ENCODE results near the gene ARF6.
"Not testable (repeated sequence)": the region's sequence is repeated elsewhere in the genome, so short reads cannot be mapped to it uniquely, and the experiment has no call there.

Gene ARF6

DNA sequence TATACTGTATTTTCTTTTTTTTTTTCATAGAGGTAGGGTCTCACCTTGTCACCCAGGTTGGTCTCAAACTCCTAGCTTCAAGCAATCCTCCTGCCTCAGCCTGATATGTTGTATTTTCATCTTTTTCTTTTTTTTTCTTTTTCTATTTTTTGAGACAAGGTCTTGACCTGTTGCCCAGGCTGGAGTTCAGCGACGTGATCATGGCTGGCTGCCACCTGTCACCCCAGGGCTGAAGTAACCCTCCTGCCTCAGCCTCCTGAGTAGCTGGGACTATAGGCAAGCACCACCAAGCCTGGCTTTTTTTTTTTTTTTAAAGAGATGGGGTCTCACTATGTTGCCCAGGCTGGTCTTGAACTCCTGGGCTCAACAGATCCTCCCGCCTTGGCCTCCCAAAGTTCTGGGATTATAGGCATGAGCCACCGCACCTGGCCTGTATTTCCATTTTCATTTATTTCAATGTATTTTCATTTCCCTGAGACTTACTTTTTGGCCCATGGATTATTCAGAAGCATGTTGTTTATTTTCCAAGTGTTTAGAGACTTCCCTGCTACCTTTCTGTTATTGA, 16.2 kb upstream of the ARF6 start:
- DNase-seq (ENCODE audit: low spot score) = no peak

GRCh38 chr14:49879646-49880204, 13.2 kb upstream of the ARF6 start:
- peak; percentile 79 for DNase-seq (ENCODE audit: low spot score)

DNA sequence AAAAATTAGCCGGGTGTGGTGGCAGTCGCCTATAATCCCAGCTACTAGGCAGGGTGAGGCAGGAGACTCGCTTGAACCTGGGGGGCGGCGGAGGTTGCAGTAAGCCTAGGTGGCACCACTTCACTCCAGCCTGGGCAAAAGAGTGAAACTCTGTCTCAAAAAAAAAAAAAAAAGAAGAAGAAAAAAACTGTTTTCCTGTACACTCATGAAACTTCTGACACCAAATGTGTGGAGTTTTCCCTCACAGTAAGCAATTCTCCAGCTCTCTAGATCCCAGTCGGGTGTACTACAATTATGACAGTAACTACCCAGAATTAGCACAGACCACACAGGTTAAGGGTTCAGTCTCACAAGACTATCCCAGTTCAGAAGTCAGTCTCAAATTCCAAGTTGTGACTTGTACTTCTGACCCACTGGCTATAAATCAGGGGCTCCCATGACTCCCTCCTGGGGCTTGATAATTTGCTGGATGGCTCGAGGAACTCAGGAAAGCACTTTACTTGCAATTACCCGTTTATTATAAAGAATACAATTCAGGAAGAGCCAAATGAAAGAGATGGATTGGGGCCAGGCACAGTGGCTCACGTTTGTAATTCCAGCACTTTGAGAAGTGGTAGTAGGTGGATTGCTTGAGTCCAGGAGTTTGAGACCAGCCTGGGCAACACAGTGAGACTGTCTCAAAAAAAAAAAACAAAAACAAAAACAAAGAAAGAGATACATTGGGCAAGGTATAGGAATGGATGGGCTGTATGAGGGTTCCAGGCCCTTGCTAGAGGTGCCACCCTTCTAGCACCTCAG, 12.4 kb upstream of the ARF6 start:
- DNase-seq (ENCODE audit: low spot score) = no peak

GRCh38 chr14:49881350-49882001, 11.4 kb upstream of the ARF6 start:
- DNase-seq (ENCODE audit: low spot score) = no peak

DNA sequence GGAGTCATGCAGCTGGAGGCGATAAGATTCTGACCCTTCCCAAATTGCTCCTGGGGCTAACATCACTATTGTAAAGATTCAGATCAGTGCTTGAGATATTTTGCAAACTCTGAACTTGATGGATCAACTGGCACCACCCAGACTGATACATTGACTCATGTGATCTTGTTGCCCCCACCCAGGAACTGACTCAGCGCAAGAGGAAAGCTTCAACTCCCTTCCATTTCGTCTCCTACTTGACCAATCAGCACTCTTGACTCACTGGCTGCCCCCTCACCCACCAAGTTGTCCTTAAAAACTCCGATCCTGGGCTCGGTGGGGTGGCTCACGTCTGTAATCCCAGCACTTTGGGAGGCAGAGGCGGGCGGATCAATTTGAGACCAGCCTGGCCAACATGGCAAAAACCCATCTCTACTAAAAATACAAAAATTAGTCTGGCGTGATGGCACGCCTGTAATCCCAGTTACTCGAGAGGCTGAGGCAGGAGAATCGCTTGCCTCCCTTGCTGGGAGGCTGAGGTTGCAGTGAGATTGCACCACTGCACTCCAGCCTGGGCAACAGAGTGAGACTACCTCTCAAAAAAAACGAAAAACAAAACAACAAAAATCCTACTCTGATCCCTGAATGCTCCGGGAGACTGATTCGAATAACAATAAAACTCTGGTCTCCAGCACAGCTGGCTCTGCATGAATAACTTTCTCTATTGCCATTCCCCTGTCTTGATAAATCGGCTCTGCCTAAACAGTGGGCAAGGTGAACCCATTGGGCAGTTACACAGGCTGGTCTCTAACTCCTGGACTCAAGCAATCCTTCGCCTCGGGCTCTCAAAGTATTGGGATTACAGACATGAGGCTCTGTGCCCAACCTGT, 9.8 kb upstream of the ARF6 start:
- DNase-seq (ENCODE audit: low spot score) = no peak

- DNase-seq (ENCODE audit: low spot score) = no peak
Measured at GRCh38 chr14:49886523-49886922, 6.4 kb upstream of the ARF6 start.

GRCh38 chr14:49888293-49888692, 4.6 kb upstream of the ARF6 start:
- no peak for DNase-seq (ENCODE audit: low spot score)

- peak; percentile 57 for DNase-seq (ENCODE audit: low spot score)
Measured at GRCh38 chr14:49892301-49892635, 614 bp upstream of the ARF6 start.

DNA sequence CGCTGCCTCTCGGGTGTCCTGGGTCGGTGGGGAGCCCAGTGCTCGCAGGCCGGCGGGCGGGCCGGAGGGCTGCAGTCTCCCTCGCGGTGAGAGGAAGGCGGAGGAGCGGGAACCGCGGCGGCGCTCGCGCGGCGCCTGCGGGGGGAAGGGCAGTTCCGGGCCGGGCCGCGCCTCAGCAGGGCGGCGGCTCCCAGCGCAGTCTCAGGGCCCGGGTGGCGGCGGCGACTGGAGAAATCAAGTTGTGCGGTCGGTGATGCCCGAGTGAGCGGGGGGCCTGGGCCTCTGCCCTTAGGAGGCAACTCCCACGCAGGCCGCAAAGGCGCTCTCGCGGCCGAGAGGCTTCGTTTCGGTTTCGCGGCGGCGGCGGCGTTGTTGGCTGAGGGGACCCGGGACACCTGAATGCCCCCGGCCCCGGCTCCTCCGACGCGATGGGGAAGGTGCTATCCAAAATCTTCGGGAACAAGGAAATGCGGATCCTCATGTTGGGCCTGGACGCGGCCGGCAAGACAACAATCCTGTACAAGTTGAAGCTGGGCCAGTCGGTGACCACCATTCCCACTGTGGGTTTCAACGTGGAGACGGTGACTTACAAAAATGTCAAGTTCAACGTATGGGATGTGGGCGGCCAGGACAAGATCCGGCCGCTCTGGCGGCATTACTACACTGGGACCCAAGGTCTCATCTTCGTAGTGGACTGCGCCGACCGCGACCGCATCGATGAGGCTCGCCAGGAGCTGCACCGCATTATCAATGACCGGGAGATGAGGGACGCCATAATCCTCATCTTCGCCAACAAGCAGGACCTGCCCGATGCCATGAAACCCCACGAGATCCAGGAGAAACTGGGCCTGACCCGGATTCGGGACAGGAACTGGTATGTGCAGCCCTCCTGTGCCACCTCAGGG, 679 bp downstream of the ARF6 start:
- DNase-seq (ENCODE audit: low spot score) = peak; percentile 74

DNA sequence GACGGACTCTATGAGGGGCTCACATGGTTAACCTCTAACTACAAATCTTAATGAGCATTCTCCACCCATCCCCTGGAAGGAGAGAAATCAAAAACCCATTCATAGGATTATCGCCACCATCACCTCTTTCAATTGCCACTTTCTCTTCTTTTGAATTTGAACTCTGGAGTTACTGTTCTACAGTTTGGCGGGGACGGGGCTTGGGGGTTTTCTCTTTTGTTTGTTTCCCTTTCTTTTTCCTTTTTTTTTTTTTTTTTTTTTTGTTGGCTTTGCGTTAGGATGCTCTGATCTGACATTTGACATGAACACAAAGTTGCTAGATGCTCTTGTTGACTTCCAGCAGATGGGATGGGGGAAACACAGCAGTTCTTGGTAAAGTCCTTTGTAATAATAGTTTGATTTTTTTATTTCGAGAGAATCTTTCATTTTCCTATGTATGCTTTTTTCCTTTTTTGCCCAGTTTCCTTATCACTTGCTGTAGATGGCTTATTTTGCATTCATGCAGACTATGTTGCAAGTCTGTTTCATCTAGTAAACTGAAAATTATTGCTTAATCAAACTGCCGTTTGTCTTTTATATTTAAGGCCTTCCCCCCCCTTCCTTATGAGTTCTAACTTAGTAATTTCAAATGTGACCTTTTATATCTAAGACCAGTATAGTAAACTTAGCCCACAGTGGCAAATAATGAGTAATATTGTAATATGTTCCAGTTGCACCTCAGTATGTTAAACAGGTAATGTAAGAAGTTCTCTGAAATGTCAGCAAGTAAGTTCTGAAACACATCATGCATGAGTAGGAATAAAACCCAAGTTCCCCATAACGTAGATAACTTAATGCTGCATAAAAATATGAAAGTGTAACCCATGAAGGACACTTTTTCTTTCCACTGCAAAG, 1.6 kb downstream of the ARF6 start:
- peak; percentile 62 for DNase-seq (ENCODE audit: low spot score)

- peak; percentile 21 for DNase-seq (ENCODE audit: low spot score)
Measured at GRCh38 chr14:49895480-49895879, 2.6 kb downstream of the ARF6 start.

DNA sequence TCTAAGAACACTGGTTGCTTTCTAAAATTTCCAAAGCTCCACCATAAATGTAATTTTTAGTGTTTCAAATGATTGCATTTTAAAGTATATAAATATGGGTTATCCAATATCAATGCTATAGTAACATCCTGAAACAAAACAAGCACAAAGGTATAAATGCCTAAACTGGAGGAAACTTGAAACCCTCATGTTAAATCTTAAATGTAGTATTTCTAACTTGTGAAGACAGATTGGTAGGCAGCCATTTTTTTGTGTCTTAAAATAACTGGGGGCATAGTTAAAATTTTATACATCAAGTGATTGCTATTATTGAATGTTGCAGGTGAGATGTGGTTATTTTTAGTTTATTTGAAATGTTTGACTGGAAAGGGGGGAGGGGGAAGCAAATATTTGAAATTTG, 3.4 kb downstream of the ARF6 start:
- DNase-seq (ENCODE audit: low spot score) = not testable (repeated sequence)

DNA sequence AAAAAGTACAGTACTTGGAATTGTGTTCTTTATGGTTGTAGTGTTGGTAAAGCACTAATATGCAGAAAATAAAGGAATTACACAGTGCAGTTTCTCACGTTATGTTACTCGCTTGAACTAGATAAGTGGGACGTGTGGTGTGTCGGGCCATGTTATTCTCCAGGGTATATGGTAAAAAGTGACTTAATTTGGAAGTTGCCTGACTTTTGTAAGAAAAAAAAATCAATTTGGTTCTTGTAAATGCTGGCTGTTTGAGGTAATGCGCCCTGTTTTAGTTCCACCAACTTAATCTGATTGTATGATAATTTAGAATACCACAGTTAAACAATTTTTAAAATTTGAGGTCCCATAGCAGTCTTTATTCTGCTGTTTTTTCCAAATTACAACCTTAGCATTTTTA, 4.1 kb downstream of the ARF6 start:
- no peak for DNase-seq (ENCODE audit: low spot score)

GRCh38 chr14:49897414-49897813, 4.5 kb downstream of the ARF6 start:
- DNase-seq (ENCODE audit: low spot score) = no peak

DNA sequence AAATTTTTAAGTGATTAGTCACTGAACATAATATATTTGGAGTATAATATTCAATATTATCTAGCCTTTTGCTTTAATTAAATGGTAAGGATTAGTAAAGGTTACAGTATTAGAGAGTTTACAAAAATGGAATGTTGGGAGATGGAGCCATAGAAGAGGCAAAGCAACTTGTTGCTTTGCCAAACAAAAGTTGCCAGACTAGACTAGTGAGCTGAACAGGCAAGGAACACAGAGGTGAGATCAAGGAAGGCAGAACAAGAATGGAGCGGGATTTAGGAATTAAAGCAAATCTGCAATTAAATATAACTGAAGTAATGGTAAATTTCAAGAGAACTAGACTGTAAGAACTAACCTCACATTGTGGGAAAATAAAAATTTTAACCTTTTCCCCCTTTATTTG, 5.1 kb downstream of the ARF6 start:
- DNase-seq (ENCODE audit: low spot score) = no peak

DNA sequence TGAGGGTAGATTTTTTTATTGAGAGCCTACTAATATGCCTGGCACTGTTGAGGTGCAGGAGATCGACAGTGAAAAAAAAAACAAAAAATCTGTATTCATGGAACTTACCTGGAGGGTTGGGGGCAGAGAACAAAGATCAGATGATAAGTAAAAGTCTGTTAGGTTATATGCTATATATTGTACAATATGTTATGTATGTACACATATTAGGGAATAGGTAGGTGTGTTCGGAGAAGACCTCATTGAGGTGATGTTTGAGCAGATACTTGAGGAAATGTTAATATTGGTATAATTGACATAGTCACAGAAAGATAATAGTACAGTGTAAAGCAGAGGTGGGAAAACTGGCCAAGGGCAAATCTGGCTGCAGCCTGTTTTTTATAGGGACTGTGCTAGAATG, 5.6 kb downstream of the ARF6 start:
- DNase-seq (ENCODE audit: low spot score) = no peak

DNA sequence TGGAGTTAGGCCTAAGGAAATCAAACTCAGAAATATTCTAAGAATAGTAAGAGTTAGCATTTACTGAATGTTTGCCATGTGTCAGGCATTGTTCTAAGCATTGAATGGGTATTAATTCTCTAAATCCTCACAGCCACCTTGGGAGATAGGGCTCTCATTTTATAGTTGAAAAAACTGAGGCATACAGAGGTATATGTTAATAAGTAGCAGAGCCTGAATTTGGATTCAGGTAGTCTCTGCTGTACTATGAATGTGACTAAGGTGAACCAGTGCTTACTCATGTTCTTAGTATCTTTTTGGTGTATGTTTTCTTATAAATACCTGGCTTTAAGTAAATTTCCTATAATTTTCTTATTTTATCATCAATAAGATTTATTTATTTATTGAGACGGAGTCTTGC, 8.1 kb downstream of the ARF6 start:
- no peak for DNase-seq (ENCODE audit: low spot score)

DNA sequence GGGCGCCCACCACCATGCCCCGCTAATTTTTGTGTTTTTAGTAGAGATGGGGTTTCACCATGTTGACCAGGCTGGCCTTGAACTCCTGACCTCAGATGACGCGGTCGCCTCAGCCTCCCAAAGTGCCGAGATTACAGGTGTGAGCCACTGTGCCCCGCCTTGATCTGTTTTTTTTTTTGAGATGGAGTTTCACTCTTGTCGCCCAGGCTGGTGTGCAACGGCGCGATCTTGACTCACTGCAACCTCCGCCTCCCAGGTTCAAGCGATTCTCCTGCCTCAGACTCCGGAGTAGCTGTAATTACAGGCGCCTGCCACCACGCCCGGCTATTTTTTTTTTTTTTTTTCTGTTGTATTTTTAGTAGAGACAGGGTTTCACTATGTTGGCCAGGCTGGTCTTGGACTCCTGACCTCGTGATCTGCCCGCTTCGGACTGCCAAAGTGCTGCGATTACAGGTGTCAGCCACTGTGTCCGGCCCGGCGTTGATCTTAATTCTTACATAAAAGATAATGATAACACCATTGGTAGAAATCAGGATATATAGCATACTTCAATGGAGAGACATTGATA, 9.9 kb downstream of the ARF6 start:
- not testable (repeated sequence) for DNase-seq (ENCODE audit: low spot score)

- DNase-seq (ENCODE audit: low spot score) = no peak
Measured at GRCh38 chr14:49904270-49904669, 11.4 kb downstream of the ARF6 start.

- no peak for DNase-seq (ENCODE audit: low spot score)
Measured at GRCh38 chr14:49905989-49906388, 13.1 kb downstream of the ARF6 start.

Data from CD4-positive, alpha-beta T cell treated with Interleukin-2 at 100 ng/mL for 4 hours (primary cell).